ENCODE results near the gene HCFC1R1.
A peak's percentile ranks its signal among the peaks of the same experiment; 100 is the strongest.
"Not testable (repeated sequence)": the region's sequence is repeated elsewhere in the genome, so short reads cannot be mapped to it uniquely, and the experiment has no call there.

Gene HCFC1R1

GRCh38 chr16:3023669-3024478 is at the start of gene HCFC1R1, which contains the start of gene THOC6:
Gene HCFC1R1, minus strand, starts transcription at chr16:3023942. Its CDS starts 1 bp downstream, at chr16:3023941.
Gene THOC6, plus strand, starts transcription at chr16:3024035. Its CDS starts 292 bp downstream, at chr16:3024327.
- peak; percentile 90 to 93 (median 91) for DNase-seq (ENCODE audit: low read depth in 3 of 3)

GRCh38 chr16:3073448-3073847 is 49.7 kb upstream of the HCFC1R1 start:
- no peak for DNase-seq (ENCODE audit: low read depth in 3 of 3)

GRCh38 chr16:3072576-3073263 is 49.0 kb upstream of the HCFC1R1 start:
- DNase-seq (ENCODE audit: low read depth in 3 of 3), result not testable (repeated sequence)

GRCh38 chr16:3072148-3072547 is 48.4 kb upstream of the HCFC1R1 start:
- DNase-seq (ENCODE audit: low read depth in 3 of 3), result not testable (repeated sequence)

- no peak for DNase-seq (ENCODE audit: low read depth in 3 of 3)
Measured at GRCh38 chr16:3071655-3072054, 47.9 kb upstream of the HCFC1R1 start.

GRCh38 chr16:3070608-3071111 is 46.9 kb upstream of the HCFC1R1 start:
- DNase-seq (ENCODE audit: low read depth in 3 of 3), result no peak

- DNase-seq (ENCODE audit: low read depth in 3 of 3), result not testable (repeated sequence)
Measured at GRCh38 chr16:3069146-3069545, 45.4 kb upstream of the HCFC1R1 start.

- DNase-seq (ENCODE audit: low read depth in 3 of 3), result no peak
Measured at GRCh38 chr16:3068487-3068886, 44.7 kb upstream of the HCFC1R1 start.

- no peak for DNase-seq (ENCODE audit: low read depth in 3 of 3)
Measured at GRCh38 chr16:3066440-3066748, 42.7 kb upstream of the HCFC1R1 start.

GRCh38 chr16:3065742-3066439 is 42.1 kb upstream of the HCFC1R1 start:
- DNase-seq (ENCODE audit: low read depth in 3 of 3), result no peak

- peak in 2 of 3 experiments; percentile 54 to 66 for DNase-seq (ENCODE audit: low read depth in 3 of 3)
Measured at GRCh38 chr16:3065069-3065741, 41.5 kb upstream of the HCFC1R1 start, which contains the start of gene IL32. Gene IL32, plus strand, starts transcription at chr16:3065640. Its CDS starts 172 bp downstream, at chr16:3065812.

- DNase-seq (ENCODE audit: low read depth in 3 of 3), result no peak
Measured at GRCh38 chr16:3063625-3064386, 40.1 kb upstream of the HCFC1R1 start.

GRCh38 chr16:3062553-3062952 is 38.8 kb upstream of the HCFC1R1 start:
- no peak for DNase-seq (ENCODE audit: low read depth in 3 of 3)

GRCh38 chr16:3060339-3061127 is 36.8 kb upstream of the HCFC1R1 start:
- DNase-seq (ENCODE audit: low read depth in 3 of 3), result no peak

GRCh38 chr16:3059723-3060242 is 36.0 kb upstream of the HCFC1R1 start:
- no peak for DNase-seq (ENCODE audit: low read depth in 3 of 3)

GRCh38 chr16:3059041-3059722 is 35.4 kb upstream of the HCFC1R1 start:
- peak; percentile 74 to 81 (median 76) for DNase-seq (ENCODE audit: low read depth in 3 of 3)

GRCh38 chr16:3058139-3059030 is 34.6 kb upstream of the HCFC1R1 start:
- no peak for DNase-seq (ENCODE audit: low read depth in 3 of 3)

All from stimulated activated CD4-positive, alpha-beta T cell treated with anti-CD3 and anti-CD28 coated beads, TNF-alpha, amount 100 ng/mL, for 4 hours (primary cell).